NCI-H2227 (cell line): ENCODE results near the gene ANKIB1.
"Not testable (repeated sequence)": the region's sequence is repeated elsewhere in the genome, so short reads cannot be mapped to it uniquely, and the experiment has no call there.

Experiments
- DNase-seq: peaks from one replicate; lab custom pipeline; 2025; ENCODE audit not compliant: unreplicated experiment; lab: John Stamatoyannopoulos, UW

Gene ANKIB1

GRCh38 chr7:92400013-92400412 is 154.2 kb downstream of the ANKIB1 start:
- DNase-seq: no peak

DNA sequence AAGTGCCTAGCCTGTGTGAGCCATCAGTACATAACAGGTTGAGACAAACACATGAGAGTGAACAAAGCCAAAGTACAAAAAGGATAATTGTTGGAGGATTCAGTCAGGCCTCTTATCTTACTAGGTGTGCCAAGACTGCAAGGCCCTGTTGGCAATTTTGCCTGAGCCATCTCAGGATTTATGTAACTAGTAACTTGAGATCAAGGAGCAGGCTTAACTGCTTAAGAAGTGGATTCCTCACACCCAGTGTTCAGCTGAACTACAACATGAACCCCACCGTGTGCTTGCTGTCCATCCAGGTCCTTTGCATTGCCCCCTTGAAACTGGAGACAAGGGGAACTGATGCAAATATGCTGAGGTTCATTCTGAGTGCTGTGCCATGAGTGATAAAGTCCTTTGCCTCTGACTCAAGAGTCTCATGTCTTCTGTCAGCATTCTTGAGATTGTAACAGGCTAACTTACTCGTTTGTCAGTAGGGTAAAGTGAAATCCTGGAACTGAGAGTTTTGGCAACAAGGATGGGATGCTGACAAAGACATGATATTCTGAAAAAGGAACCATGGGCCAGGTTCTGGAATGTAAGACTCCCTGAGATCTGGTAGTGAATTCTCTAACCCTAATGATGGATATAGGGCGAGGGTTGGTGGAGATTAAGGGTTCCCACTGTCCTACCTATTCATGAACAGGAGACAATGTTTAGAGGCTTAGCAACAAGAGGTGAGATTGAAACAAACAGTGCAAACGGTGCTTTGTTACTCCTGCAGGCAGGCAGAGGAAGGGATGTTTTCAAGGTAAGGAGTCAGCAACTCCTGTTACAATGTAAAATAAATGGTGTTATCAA is 157.4 kb downstream of the ANKIB1 start:
- DNase-seq: no peak

DNA sequence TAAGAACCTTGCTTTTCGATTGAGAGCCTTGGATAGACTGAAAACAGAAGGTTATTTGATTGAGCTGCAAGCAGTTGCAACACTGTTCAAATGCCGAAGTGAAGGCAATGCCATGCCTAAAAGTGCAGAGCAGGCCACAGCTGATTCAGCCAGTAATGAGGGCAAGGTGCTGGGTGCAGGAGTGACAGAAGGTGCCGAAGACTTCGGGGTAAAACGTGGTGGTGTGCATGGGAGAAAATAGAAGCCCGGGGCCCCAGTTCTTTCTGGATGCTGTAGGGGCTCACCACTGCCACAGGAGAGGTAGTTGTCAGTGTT is 157.9 kb downstream of the ANKIB1 start:
- DNase-seq: no peak

- peak; percentile 86 for DNase-seq
Observed at GRCh38 chr7:92404170-92404614, 158.4 kb downstream of the ANKIB1 start.

DNA sequence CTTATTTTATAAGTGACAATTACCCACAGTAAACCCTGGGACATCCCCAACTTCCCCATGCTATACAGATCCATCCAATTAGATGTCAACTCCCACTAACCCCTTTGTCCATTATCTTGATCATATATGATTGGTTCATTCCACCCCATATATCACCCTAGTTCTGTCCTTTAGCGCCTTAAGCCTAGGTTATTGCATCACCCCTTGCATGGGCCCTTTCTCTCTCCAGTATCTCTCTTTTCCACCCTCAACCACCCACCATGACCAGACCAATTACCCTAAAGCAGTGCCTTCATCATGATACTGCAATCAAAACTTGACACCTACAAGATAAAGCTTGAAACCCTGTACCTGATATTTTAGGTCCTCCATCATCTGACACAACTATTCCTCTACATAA is 163.6 kb downstream of the ANKIB1 start:
- no peak for DNase-seq

- DNase-seq: not testable (repeated sequence)
Observed at GRCh38 chr7:92410162-92410561, 164.4 kb downstream of the ANKIB1 start.

DNA sequence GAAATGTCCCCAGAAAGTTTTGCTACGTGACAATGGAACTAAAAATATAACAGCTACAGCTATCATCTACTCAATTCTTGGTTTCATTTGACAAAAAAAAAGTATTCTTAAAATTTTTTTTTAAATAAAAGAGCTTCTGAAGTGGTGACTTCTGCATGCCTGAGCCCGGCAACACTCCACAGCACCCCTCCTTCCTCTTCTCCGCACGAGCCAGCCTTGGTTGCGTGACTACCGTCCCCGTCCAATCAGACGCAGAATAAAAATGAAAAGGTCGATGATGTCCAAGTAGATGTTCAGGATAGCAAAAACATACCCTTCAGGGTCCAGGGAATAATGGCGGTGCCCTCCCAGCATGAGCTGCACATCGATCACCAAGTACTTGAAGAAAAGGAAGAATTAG is 167.0 kb downstream of the ANKIB1 start:
- DNase-seq: peak; percentile 42

DNA sequence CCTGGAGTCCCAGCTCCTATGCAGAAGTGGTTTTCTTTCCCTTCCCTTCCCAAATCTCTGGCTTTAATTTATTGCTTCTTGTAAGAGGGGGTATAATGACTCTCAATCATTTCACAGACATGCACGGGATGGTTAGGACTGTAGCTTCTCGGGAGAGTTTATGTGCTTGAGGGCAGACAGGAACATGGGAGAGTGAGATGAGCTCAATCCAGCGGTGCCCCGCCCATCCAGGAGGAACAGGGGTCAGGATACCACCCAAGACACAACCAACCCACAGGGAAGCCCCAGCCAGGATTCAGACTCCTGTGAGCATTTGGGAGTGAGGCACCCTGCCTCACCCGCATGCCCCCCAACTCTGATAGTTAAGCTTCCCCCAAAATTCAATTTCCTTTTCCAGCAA is 167.8 kb downstream of the ANKIB1 start:
- no peak for DNase-seq

- no peak for DNase-seq
Observed at GRCh38 chr7:92415225-92415624, 169.5 kb downstream of the ANKIB1 start.

GRCh38 chr7:92417913-92418312 is 172.1 kb downstream of the ANKIB1 start:
- DNase-seq: no peak

GRCh38 chr7:92421676-92422435 is 176.1 kb downstream of the ANKIB1 start:
- no peak for DNase-seq

- no peak for DNase-seq
Observed at GRCh38 chr7:92422926-92423325, 177.2 kb downstream of the ANKIB1 start.

DNA sequence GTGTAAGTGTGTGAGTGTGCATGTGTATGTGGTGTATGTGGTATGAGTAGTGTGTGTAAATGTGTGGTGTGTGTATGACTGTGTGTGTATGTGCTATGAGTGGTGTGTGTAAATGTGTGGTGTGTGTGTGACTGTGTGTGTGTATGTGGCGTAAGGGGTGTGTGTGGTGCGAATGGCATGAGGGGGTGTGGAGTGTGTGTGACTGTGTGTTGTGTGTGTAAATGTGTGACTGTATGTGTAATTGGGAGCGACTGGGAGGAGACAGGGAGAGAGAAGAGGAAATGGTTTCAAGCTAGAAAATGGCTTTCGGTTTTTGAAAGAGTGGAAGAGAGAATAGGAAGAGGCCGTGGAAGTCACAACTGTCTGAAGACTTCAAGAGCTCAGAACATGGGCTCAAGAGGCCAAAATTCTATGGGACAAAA is 177.9 kb downstream of the ANKIB1 start:
- no peak for DNase-seq

DNA sequence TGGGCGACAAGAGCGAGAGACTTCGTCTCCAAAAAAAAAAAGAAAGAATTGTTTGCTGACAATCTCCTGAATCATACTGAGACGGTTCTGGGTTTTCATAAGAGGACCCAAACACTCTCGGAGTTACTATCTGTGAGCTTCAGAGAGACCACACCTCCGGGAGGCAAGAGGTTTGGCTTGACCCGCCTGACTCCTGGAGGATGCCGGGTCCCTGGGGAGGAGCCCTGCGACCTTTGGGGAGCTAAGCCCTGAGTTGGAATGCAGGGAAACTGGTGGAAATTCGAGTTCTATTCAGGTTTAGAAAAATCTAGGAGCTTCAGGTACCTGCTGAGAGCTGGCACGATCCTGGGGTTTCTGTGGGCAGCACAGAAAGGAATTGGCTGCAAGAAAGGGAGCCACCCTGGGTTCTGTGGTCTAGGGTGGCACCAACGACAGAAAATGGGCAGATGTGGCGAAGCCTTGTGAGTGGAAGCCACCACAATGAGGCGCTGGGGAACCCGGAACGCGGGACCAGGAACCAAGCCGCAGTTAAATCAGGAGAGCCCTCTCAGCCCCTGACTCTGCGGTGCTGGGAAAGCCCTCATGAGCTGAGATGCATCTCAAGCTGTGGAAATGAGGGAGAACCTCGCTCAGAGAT is 179.7 kb downstream of the ANKIB1 start:
- peak; percentile 39 for DNase-seq

GRCh38 chr7:92427193-92427592 is 181.4 kb downstream of the ANKIB1 start:
- no peak for DNase-seq

- DNase-seq: no peak
Observed at GRCh38 chr7:92432299-92432946, 186.6 kb downstream of the ANKIB1 start.

DNA sequence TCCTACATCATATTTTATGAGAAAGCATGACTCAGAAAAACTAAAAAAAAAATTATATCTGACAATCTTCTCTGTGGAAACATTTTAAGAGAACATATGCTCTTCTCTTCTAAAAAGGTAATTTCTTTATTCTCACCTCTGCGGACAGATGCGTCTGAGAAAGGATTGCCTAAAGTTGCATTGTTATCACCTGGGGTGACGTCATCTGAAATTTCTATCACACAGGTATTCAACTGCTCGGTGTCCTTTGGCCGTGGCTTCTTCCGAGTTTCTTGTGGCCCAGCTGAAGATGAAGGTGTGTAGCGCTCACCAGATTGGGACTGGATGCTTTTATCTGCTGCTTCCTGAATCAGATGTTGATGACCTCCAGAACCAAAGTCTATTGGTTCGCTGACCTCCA is 187.2 kb downstream of the ANKIB1 start:
- DNase-seq: no peak

- no peak for DNase-seq
Observed at GRCh38 chr7:92435542-92435941, 189.8 kb downstream of the ANKIB1 start.

- no peak for DNase-seq
Observed at GRCh38 chr7:92436612-92437445, 191.1 kb downstream of the ANKIB1 start.

GRCh38 chr7:92437956-92438491 is 192.2 kb downstream of the ANKIB1 start:
- no peak for DNase-seq
